GM12892 (cell line): Measurements from ENCODE around the gene PTPRCAP.
"Not testable (repeated sequence)": the region's sequence is repeated elsewhere in the genome, so short reads cannot be mapped to it uniquely, and the experiment has no call there.

Experiments
- POLR2A ChIP-seq: IDR thresholded peaks from 2 replicates; pipeline ENCODE4 v1.6.1; 2011; ENCODE audit warnings: low read depth, low read length, control low read depth
- POLR2AphosphoS5 ChIP-seq: IDR thresholded peaks from 2 replicates; pipeline ENCODE4 v1.6.1; 2011; ENCODE audit warnings: low read depth, low read length, control low read depth
- TAF1 ChIP-seq: IDR thresholded peaks from 2 replicates; pipeline ENCODE4 v1.6.1; 2011; ENCODE audit warnings: low read depth, mild to moderate bottlenecking, control low read depth, low read length, borderline replicate concordance

DNA sequence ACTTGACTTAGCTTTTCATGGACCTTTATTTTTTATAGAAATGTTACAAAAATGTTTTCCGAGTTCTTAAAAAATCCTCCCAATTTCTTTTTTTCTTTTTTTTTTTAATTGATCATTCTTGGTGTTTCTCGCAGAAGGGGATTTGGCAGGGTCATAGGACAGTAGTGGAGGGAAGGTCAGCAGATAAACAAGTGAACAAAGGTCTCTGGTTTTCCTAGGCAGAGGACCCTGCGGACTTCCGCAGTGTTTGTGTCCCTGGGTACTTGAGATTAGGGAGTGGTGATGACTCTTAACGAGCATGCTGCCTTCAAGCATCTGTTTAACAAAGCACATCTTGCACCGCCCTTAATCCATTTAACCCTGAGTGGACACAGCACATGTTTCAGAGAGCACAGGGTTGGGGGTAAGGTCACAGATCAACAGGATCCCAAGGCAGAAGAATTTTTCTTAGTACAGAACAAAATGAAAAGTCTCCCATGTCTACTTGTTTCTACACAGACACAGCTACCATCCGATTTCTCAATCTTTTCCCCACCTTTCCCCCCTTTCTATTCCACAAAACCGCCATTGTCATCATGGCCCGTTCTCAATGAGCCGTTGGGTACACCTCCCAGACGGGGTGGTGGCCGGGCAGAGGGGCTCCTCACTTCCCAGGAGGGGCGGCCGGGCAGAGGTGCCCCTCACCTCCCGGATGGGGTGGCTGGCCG lies 40.0 kb upstream of the PTPRCAP start:
- TF ChIP-seq POLR2A, TAF1, POLR2AphosphoS5: not testable (repeated sequence)
